Superior temporal gyrus (tissue), 1 donor: Measurements from ENCODE around the gene CBFA2T2.
"Not testable (repeated sequence)": the region's sequence is repeated elsewhere in the genome, so short reads cannot be mapped to it uniquely, and the experiment has no call there.

Experiments used
- DNase-seq: peaks from one replicate; pipeline ENCODE4 v3.0.0-alpha.2; 2016; ENCODE audit errors: extremely low spot score

CBFA2T2 gene

GRCh38 chr20:33470866-33471265 lies 19.0 kb upstream of the CBFA2T2 start:
- DNase-seq: no peak

- DNase-seq: no peak
Measured at GRCh38 chr20:33472868-33473435, 16.9 kb upstream of the CBFA2T2 start.

GRCh38 chr20:33474097-33474873 lies 15.6 kb upstream of the CBFA2T2 start:
- no peak for DNase-seq

GRCh38 chr20:33474963-33475362 lies 14.9 kb upstream of the CBFA2T2 start:
- DNase-seq: no peak

- no peak for DNase-seq
Measured at GRCh38 chr20:33475381-33476152, 14.3 kb upstream of the CBFA2T2 start.

- no peak for DNase-seq
Measured at GRCh38 chr20:33477386-33478234, 12.3 kb upstream of the CBFA2T2 start.

- no peak for DNase-seq
Measured at GRCh38 chr20:33480048-33480447, 9.8 kb upstream of the CBFA2T2 start.

GRCh38 chr20:33481431-33481941 lies 8.4 kb upstream of the CBFA2T2 start:
- no peak for DNase-seq

GRCh38 chr20:33482581-33482980 lies 7.3 kb upstream of the CBFA2T2 start:
- DNase-seq: no peak

- DNase-seq: not testable (repeated sequence)
Measured at GRCh38 chr20:33483186-33483585, 6.7 kb upstream of the CBFA2T2 start.

- no peak for DNase-seq
Measured at GRCh38 chr20:33488201-33488600, 1.7 kb upstream of the CBFA2T2 start.

- DNase-seq: not testable (repeated sequence)
Measured at GRCh38 chr20:33488661-33489494, 1.0 kb upstream of the CBFA2T2 start.

- peak; percentile 98 for DNase-seq
Measured at GRCh38 chr20:33489495-33490022, 337 bp upstream of the CBFA2T2 start.

- no peak for DNase-seq
Measured at GRCh38 chr20:33490934-33491656, 1.2 kb downstream of the CBFA2T2 start.

GRCh38 chr20:33493076-33493766 lies 3.3 kb downstream of the CBFA2T2 start:
- no peak for DNase-seq

GRCh38 chr20:33496776-33497175 lies 6.9 kb downstream of the CBFA2T2 start:
- not testable (repeated sequence) for DNase-seq

- no peak for DNase-seq
Measured at GRCh38 chr20:33499355-33499754, 9.5 kb downstream of the CBFA2T2 start.

GRCh38 chr20:33501000-33501399 lies 11.1 kb downstream of the CBFA2T2 start:
- no peak for DNase-seq

GRCh38 chr20:33503564-33503963 lies 13.7 kb downstream of the CBFA2T2 start:
- no peak for DNase-seq
